WTC11 (cell line): ENCODE measurements around the gene KLF7. TPM values are rescaled to one million over a fixed set of nuclear protein-coding genes. Genes with fewer than 3 reads are reported as not detected.

Source experiments
- ATAC-seq: fragments of 200-7000 bp; cut with Tn5 transposase; 2 replicates; pipeline ENCODE4 v1.10.0; 2021; ENCODE audit warnings: mild to moderate bottlenecking, moderate library complexity
- CTCF ChIA-PET: fragments of 300-600 bp; sonication (Branson Sonifier 250); formaldehyde crosslinking; loops from one replicate; lab custom pipeline; 2021; ENCODE audit warnings: antibody characterized with exemption; lab: Charles Lee
- POLR2A ChIA-PET: fragments of 350-600 bp; sonication (Branson Sonifier 250); formaldehyde crosslinking; loops from one replicate; lab custom pipeline; 2021; ENCODE audit warnings: antibody characterized with exemption; lab: Charles Lee
- DNase-seq: peaks from one replicate; pipeline ENCODE4 v3.0.0; 2021; ENCODE audit warnings: low spot score
- H3K27ac Mint-ChIP-seq: 2 replicates; pipeline ENCODE4 v1.8.0; 2021; ENCODE audit warnings: mixed read lengths
- H3K27me3 Mint-ChIP-seq: 2 replicates; pipeline ENCODE4 v1.8.0; 2021; ENCODE audit warnings: low read depth, mild to moderate bottlenecking, moderate library complexity, mixed read lengths
- H3K36me3 Mint-ChIP-seq: 2 replicates; pipeline ENCODE4 v1.8.0; 2021; ENCODE audit warnings: mixed read lengths
- H3K4me1 Mint-ChIP-seq: 2 replicates; pipeline ENCODE4 v1.8.0; 2022; ENCODE audit warnings: mixed read lengths
- H3K4me3 Mint-ChIP-seq: 2 replicates; pipeline ENCODE4 v1.8.0; 2021; ENCODE audit warnings: mild to moderate bottlenecking, moderate library complexity, mixed read lengths
- H3K9me3 Mint-ChIP-seq: 2 replicates; pipeline ENCODE4 v1.8.0; 2021; ENCODE audit warnings: mixed read lengths
- CBFB ChIP-seq: sonication (generic); formaldehyde crosslinking; IDR thresholded peaks from 2 replicates; pipeline ENCODE4 v1.8.1; 2022; ENCODE audit warnings: mild to moderate bottlenecking, low read depth, missing genetic modification reagents
- ESRRA ChIP-seq: sonication (generic); formaldehyde crosslinking; IDR thresholded peaks from 2 replicates; pipeline ENCODE4 v1.8.1; 2022; ENCODE audit warnings: mild to moderate bottlenecking, missing genetic modification reagents, borderline replicate concordance
- IRF2 ChIP-seq: sonication (generic); formaldehyde crosslinking; IDR thresholded peaks from 2 replicates; pipeline ENCODE4 v1.8.0; 2022; ENCODE audit warnings: low read depth, missing genetic modification reagents, borderline replicate concordance
- RORB ChIP-seq: fragments of 250-450 bp; sonication (Bioruptor Pico); IDR thresholded peaks from 2 replicates; pipeline ENCODE4 v1.9.0; 2021; ENCODE audit warnings: mild to moderate bottlenecking
- SMAD3 ChIP-seq: sonication (generic); formaldehyde crosslinking; IDR thresholded peaks from 2 replicates; pipeline ENCODE4 v1.8.0; 2022; ENCODE audit warnings: missing genetic modification reagents, mild to moderate bottlenecking, borderline replicate concordance
- TCF7 ChIP-seq: sonication (generic); formaldehyde crosslinking; IDR thresholded peaks from 2 replicates; pipeline ENCODE4 v1.8.0; 2022; ENCODE audit warnings: mild to moderate bottlenecking, low read depth, missing genetic modification reagents, moderate library complexity
- TEAD1 ChIP-seq: sonication (generic); formaldehyde crosslinking; IDR thresholded peaks from 2 replicates; pipeline ENCODE4 v1.8.0; 2022; ENCODE audit warnings: mild to moderate bottlenecking, missing genetic modification reagents
- ZBTB43 ChIP-seq: sonication (generic); formaldehyde crosslinking; IDR thresholded peaks from 2 replicates; pipeline ENCODE4 v1.8.1; 2023; ENCODE audit warnings: mild to moderate bottlenecking, missing genetic modification reagents
- ZMAT4 ChIP-seq: fragments of 250-450 bp; sonication (Bioruptor Pico); IDR thresholded peaks from 2 replicates; pipeline ENCODE4 v1.9.0; 2021; ENCODE audit warnings: mild to moderate bottlenecking
- ZNF532 ChIP-seq: fragments of 250-450 bp; sonication (Bioruptor Pico); IDR thresholded peaks from 2 replicates; pipeline ENCODE4 v1.9.0; 2021; ENCODE audit warnings: mild to moderate bottlenecking, borderline replicate concordance
- total RNA-seq: library from RNA; stranded (reverse); gene quantifications from 3 replicates; pipeline ENCODE4 v1.2.3, GENCODE V29; 2021

The KLF7 gene
- total RNA-seq, 1 experiment from 2014 or later: 25.4 TPM

GRCh38 chr2:207087046-207087902, 78.5 kb downstream of the KLF7 start:
- no peak overlapping the region for H3K27ac Mint-ChIP-seq
- H3K9me3 Mint-ChIP-seq: no peaks in the 10 kb centered on the region
- H3K4me3 Mint-ChIP-seq: no peak overlapping the region
- no peak for ATAC-seq
- no peak for DNase-seq
- ChIA-PET POLR2A (no interaction called here), CTCF (no interaction called here)
- peaks cover 43% of the 10 kb centered on the region for H3K4me1 Mint-ChIP-seq
- H3K27me3 Mint-ChIP-seq: no peaks in the 10 kb centered on the region
- peaks cover 8% of the 10 kb centered on the region for H3K36me3 Mint-ChIP-seq
- no peak for TF ChIP-seq IRF2 (CRISPR knock-in tag)

GRCh38 chr2:207086136-207086535, 79.6 kb downstream of the KLF7 start:
- H3K9me3 Mint-ChIP-seq: no peaks in the 10 kb centered on the region
- H3K27me3 Mint-ChIP-seq: no peaks in the 10 kb centered on the region
- ATAC-seq: no peak
- POLR2A ChIA-PET: no interaction called here
- DNase-seq: no peak
- TF ChIP-seq SMAD3 (CRISPR knock-in tag): no peak
- TF ChIP-seq ESRRA (CRISPR knock-in tag): no peak
- peaks cover 35% of the 10 kb centered on the region for H3K4me1 Mint-ChIP-seq
- H3K27ac Mint-ChIP-seq: no peak overlapping the region
- H3K4me3 Mint-ChIP-seq: no peak overlapping the region
- H3K36me3 Mint-ChIP-seq: peaks cover 8% of the 10 kb centered on the region
- CTCF ChIA-PET: no interaction called here

GRCh38 chr2:207085110-207085509, 80.6 kb downstream of the KLF7 start:
- POLR2A ChIA-PET: no interaction called here
- ATAC-seq (no peak), DNase-seq (no peak)
- Mint-ChIP-seq H3K4me3 (no peak overlapping the region), H3K27ac (no peak overlapping the region), H3K27me3 (no peaks in the 10 kb centered on the region), H3K9me3 (no peaks in the 10 kb centered on the region), H3K4me1 (peaks cover 24% of the 10 kb centered on the region), H3K36me3 (peaks cover 17% of the 10 kb centered on the region)
- TF ChIP-seq CBFB (CRISPR knock-in tag): no peak
- TF ChIP-seq ZMAT4 (CRISPR knock-in tag): no peak
- TF ChIP-seq ZBTB43: no peak
- TF ChIP-seq TEAD1 (CRISPR knock-in tag): no peak
- no peak for TF ChIP-seq TCF7
- CTCF ChIA-PET: no interaction called here

GRCh38 chr2:207083361-207084110, 82.2 kb downstream of the KLF7 start:
- POLR2A ChIA-PET: no interaction called here
- no peak overlapping the region for H3K4me3 Mint-ChIP-seq
- CTCF ChIA-PET: no interaction called here
- peaks cover 15% of the 10 kb centered on the region for H3K4me1 Mint-ChIP-seq
- no peak overlapping the region for H3K27ac Mint-ChIP-seq
- TF ChIP-seq RORB (CRISPR knock-in tag) (no peak), ZNF532 (no peak), TEAD1 (CRISPR knock-in tag) (no peak)
- DNase-seq: no peak
- H3K36me3 Mint-ChIP-seq: peaks cover 26% of the 10 kb centered on the region
- no peak for ATAC-seq
- H3K9me3 Mint-ChIP-seq: no peaks in the 10 kb centered on the region
- H3K27me3 Mint-ChIP-seq: no peaks in the 10 kb centered on the region
